HG03439 (cell line): ENCODE data around the gene LRRC28.

Experiments
- ATAC-seq: cut with Tn5 transposase; IDR thresholded peaks from one replicate; pipeline ENCODE4 v1.9.1; 2021; ENCODE audit warnings: mild to moderate bottlenecking, moderate library complexity; ENCODE audit not compliant: unreplicated experiment

LRRC28 gene

GRCh38 chr15:99413955-99414754 is 162.9 kb downstream of the LRRC28 start:
- no peak for ATAC-seq

GRCh38 chr15:99414755-99415731 is 163.8 kb downstream of the LRRC28 start:
- no peak for ATAC-seq

GRCh38 chr15:99416191-99417188 is 165.2 kb downstream of the LRRC28 start:
- ATAC-seq: no peak

- no peak for ATAC-seq
Measured at GRCh38 chr15:99421172-99421656, 169.9 kb downstream of the LRRC28 start.

- no peak for ATAC-seq
Measured at GRCh38 chr15:99421758-99422157, 170.5 kb downstream of the LRRC28 start.

- ATAC-seq: no peak
Measured at GRCh38 chr15:99423186-99424130, 172.2 kb downstream of the LRRC28 start.

GRCh38 chr15:99424131-99424571 is 172.9 kb downstream of the LRRC28 start:
- ATAC-seq: no peak

- ATAC-seq: peak; percentile 56
Measured at GRCh38 chr15:99424978-99425656, 173.8 kb downstream of the LRRC28 start.

GRCh38 chr15:99425657-99426301 is 174.5 kb downstream of the LRRC28 start:
- no peak for ATAC-seq

- no peak for ATAC-seq
Measured at GRCh38 chr15:99426431-99427105, 175.3 kb downstream of the LRRC28 start.

- no peak for ATAC-seq
Measured at GRCh38 chr15:99427210-99427609, 175.9 kb downstream of the LRRC28 start.

- ATAC-seq: no peak
Measured at GRCh38 chr15:99427668-99428361, 176.5 kb downstream of the LRRC28 start.

GRCh38 chr15:99429681-99430081 is 178.4 kb downstream of the LRRC28 start:
- ATAC-seq: no peak

- no peak for ATAC-seq
Measured at GRCh38 chr15:99430881-99431401, 179.7 kb downstream of the LRRC28 start.

- no peak for ATAC-seq
Measured at GRCh38 chr15:99431661-99432091, 180.4 kb downstream of the LRRC28 start.

GRCh38 chr15:99432271-99433025 is 181.2 kb downstream of the LRRC28 start:
- ATAC-seq: no peak
